Measurements from ENCODE around the gene MUC5B. TPM values are rescaled to one million over a fixed set of nuclear protein-coding genes. Genes with fewer than 3 reads are reported as not detected.

Gene MUC5B
- total RNA-seq, 1 experiment from 2014 or later: not detected

- H3K27ac Mint-ChIP-seq (ENCODE audit: low read depth, unreplicated experiment): no peak overlapping the region
These were observed 44.0 kb upstream of the MUC5B start for GRCh38 chr11:1178906-1179305.

GRCh38 chr11:1179641-1180040 is 43.2 kb upstream of the MUC5B start:
- intact Hi-C loops (cut with micrococcal nuclease): no loop called here
- Mint-ChIP-seq H3K4me1 (ENCODE audit: insufficient read depth, unreplicated experiment) (no peaks in the 10 kb centered on the region), H3K36me3 (ENCODE audit: insufficient read depth, unreplicated experiment) (no peaks in the 10 kb centered on the region), H3K9me3 (ENCODE audit: unreplicated experiment) (peaks cover 10% of the 10 kb centered on the region), H3K4me3 (ENCODE audit: unreplicated experiment) (no peak overlapping the region), H3K27me3 (ENCODE audit: insufficient read depth, unreplicated experiment) (no peaks in the 10 kb centered on the region), H3K27ac (ENCODE audit: low read depth, unreplicated experiment) (no peak overlapping the region)
- DNase-seq (ENCODE audit: unreplicated experiment): no peak
- no TSS peak for BruUV-seq (replicated peaks)
- ChIA-PET POLR2A (no interaction called here), CTCF (no interaction called here)
- no peak for TF ChIP-seq CTCF (IDR thresholded peaks at IDR 0.05; ENCODE audit: unreplicated experiment)

More at GRCh38 chr11:1178906-1179305, 44.0 kb upstream of the MUC5B start:
- intact Hi-C loops (cut with micrococcal nuclease): no loop called here
- Mint-ChIP-seq H3K9me3 (ENCODE audit: unreplicated experiment) (peaks cover 10% of the 10 kb centered on the region), H3K4me1 (ENCODE audit: insufficient read depth, unreplicated experiment) (no peaks in the 10 kb centered on the region), H3K27me3 (ENCODE audit: insufficient read depth, unreplicated experiment) (no peaks in the 10 kb centered on the region), H3K36me3 (ENCODE audit: insufficient read depth, unreplicated experiment) (no peaks in the 10 kb centered on the region), H3K4me3 (ENCODE audit: unreplicated experiment) (no peak overlapping the region)
- BruUV-seq (replicated peaks): no TSS peak
- no peak for DNase-seq (ENCODE audit: unreplicated experiment)
- TF ChIP-seq CTCF (IDR thresholded peaks at IDR 0.05; ENCODE audit: unreplicated experiment): no peak
- ChIA-PET POLR2A (no interaction called here), CTCF (interaction anchor here (0.6 kb wide), 1 partner anchor 14 kb away, joined by 4 read pairs; no protein-coding TSS in a partner anchor)

- BruUV-seq (replicated peaks): no TSS peak
- ChIA-PET CTCF (interaction anchor here (0.6 kb wide), 1 partner anchor 473 kb away, joined by 3 read pairs; no protein-coding TSS in a partner anchor), POLR2A (no interaction called here)
- H3K4me1 Mint-ChIP-seq (ENCODE audit: insufficient read depth, unreplicated experiment): no peaks in the 10 kb centered on the region
- no peak overlapping the region for H3K27ac Mint-ChIP-seq (ENCODE audit: low read depth, unreplicated experiment)
- H3K4me3 Mint-ChIP-seq (ENCODE audit: unreplicated experiment): no peak overlapping the region
- intact Hi-C loops (cut with micrococcal nuclease): no loop called here
- no peaks in the 10 kb centered on the region for H3K36me3 Mint-ChIP-seq (ENCODE audit: insufficient read depth, unreplicated experiment)
- DNase-seq (ENCODE audit: unreplicated experiment): no peak
- no peak for TF ChIP-seq CTCF (IDR thresholded peaks at IDR 0.05; ENCODE audit: unreplicated experiment)
- H3K27me3 Mint-ChIP-seq (ENCODE audit: insufficient read depth, unreplicated experiment): no peaks in the 10 kb centered on the region
- peaks cover 9% of the 10 kb centered on the region for H3K9me3 Mint-ChIP-seq (ENCODE audit: unreplicated experiment)
These were observed 42.7 kb upstream of the MUC5B start for GRCh38 chr11:1180171-1180570.

GRCh38 chr11:1180947-1181391 is 41.9 kb upstream of the MUC5B start:
- ChIA-PET POLR2A (no interaction called here), CTCF (interaction anchor here (0.6 kb wide), 1 partner anchor 22 kb away, joined by 3 read pairs; no protein-coding TSS in a partner anchor)
- H3K9me3 Mint-ChIP-seq (ENCODE audit: unreplicated experiment): peaks cover 1% of the 10 kb centered on the region
- H3K4me3 Mint-ChIP-seq (ENCODE audit: unreplicated experiment): no peak overlapping the region
- no peak overlapping the region for H3K27ac Mint-ChIP-seq (ENCODE audit: low read depth, unreplicated experiment)
- no peaks in the 10 kb centered on the region for H3K36me3 Mint-ChIP-seq (ENCODE audit: insufficient read depth, unreplicated experiment)
- BruUV-seq (replicated peaks): no TSS peak
- H3K4me1 Mint-ChIP-seq (ENCODE audit: insufficient read depth, unreplicated experiment): no peaks in the 10 kb centered on the region
- DNase-seq (ENCODE audit: unreplicated experiment): no peak
- intact Hi-C loops (cut with micrococcal nuclease): no loop called here
- TF ChIP-seq CTCF (IDR thresholded peaks at IDR 0.05; ENCODE audit: unreplicated experiment): no peak
- H3K27me3 Mint-ChIP-seq (ENCODE audit: insufficient read depth, unreplicated experiment): no peaks in the 10 kb centered on the region

All from MCF 10A (cell line).